DOHH2 (cell line): ENCODE measurements around the gene VPS41.

Experiments
- H3F3A ChIP-seq: fragments of 200-600 bp; sonication (generic), shearing (Covaris generic); 2 replicates; pipeline ENCODE4 v1.6.0; 2016; ENCODE audit warnings: antibody characterized with exemption, mild to moderate bottlenecking; ENCODE audit not compliant: control insufficient read depth, insufficient read depth
- H3K27ac ChIP-seq: fragments of 200-600 bp; sonication (generic); 2 replicates; pipeline ENCODE4 v1.5.1; 2014; ENCODE audit warnings: low read depth, mild to moderate bottlenecking, low read length, moderate library complexity
- H3K27me3 ChIP-seq: fragments of 200-600 bp; sonication (generic); 2 replicates; pipeline ENCODE4 v1.6.1; 2014; ENCODE audit warnings: mild to moderate bottlenecking, low read length, mixed read lengths; ENCODE audit not compliant: control insufficient read depth
- H3K36me3 ChIP-seq: fragments of 200-600 bp; sonication (generic); 2 replicates; pipeline ENCODE4 v1.6.1; 2014; ENCODE audit warnings: mild to moderate bottlenecking, low read length, moderate library complexity, mixed read lengths; ENCODE audit not compliant: control insufficient read depth
- H3K4me1 ChIP-seq: fragments of 200-600 bp; sonication (generic); 2 replicates; pipeline ENCODE4 v1.6.1; 2014; ENCODE audit warnings: mild to moderate bottlenecking, low read length, mixed read lengths; ENCODE audit not compliant: control insufficient read depth
- H3K4me2 ChIP-seq: fragments of 200-600 bp; sonication (generic); 2 replicates; pipeline ENCODE4 v1.6.0; 2014; ENCODE audit warnings: mild to moderate bottlenecking, low read length, moderate library complexity
- H3K4me3 ChIP-seq: fragments of 200-600 bp; sonication (generic); 2 replicates; pipeline ENCODE4 v1.5.1; 2014; ENCODE audit warnings: mild to moderate bottlenecking, low read length, mixed read lengths
- H3K79me2 ChIP-seq: fragments of 200-600 bp; sonication (generic); 2 replicates; pipeline ENCODE4 v1.6.1; 2014; ENCODE audit warnings: mild to moderate bottlenecking, low read length, mixed read lengths; ENCODE audit not compliant: control insufficient read depth
- H3K9me2 ChIP-seq: fragments of 200-600 bp; sonication (generic); replicated peaks from 2 replicates; pipeline ENCODE4 v1.6.1; 2014; ENCODE audit warnings: mild to moderate bottlenecking, low read length, mixed read lengths; ENCODE audit not compliant: control insufficient read depth
- H3K9me3 ChIP-seq: fragments of 200-600 bp; sonication (generic); 2 replicates; pipeline ENCODE4 v1.6.1; 2014; ENCODE audit warnings: antibody characterized with exemption, low read length, mixed read lengths; ENCODE audit not compliant: control insufficient read depth, insufficient read depth
- H4K20me1 ChIP-seq: fragments of 200-600 bp; sonication (generic); 2 replicates; pipeline ENCODE4 v1.6.0; 2014; ENCODE audit warnings: low read depth, mild to moderate bottlenecking, antibody characterized with exemption, low read length, moderate library complexity; ENCODE audit not compliant: control insufficient read depth, insufficient read depth
- CTCF ChIP-seq: fragments of 200-600 bp; sonication (generic); IDR thresholded peaks from one replicate; pipeline ENCODE4 v1.5.1; 2014; ENCODE audit warnings: antibody characterized with exemption, mild to moderate bottlenecking, low read depth, low read length; ENCODE audit not compliant: poor library complexity, severe bottlenecking
- EZH2phosphoT487 ChIP-seq: fragments of 200-600 bp; sonication (generic); IDR thresholded peaks from 2 replicates; pipeline ENCODE4 v1.6.1; 2017; ENCODE audit warnings: borderline replicate concordance, mild to moderate bottlenecking, antibody characterized with exemption, low read length, moderate library complexity, mixed read lengths

The VPS41 gene

GRCh38 chr7:38878694-38879457, 30.1 kb downstream of the VPS41 start:
- Histone ChIP-seq H3K9me2 (no peaks in the 10 kb centered on the region), H3K36me3 (peaks cover 4% of the 10 kb centered on the region; the same call in 1 of the 2 replicates), H3K79me2 (peaks cover 49% of the 10 kb centered on the region), H3F3A (peaks cover 9% of the 10 kb centered on the region), H3K4me3 (peak overlapping the region; percentile 32), H4K20me1 (no peaks in the 10 kb centered on the region), H3K27ac (peak overlapping the region; percentile 12), H3K4me2 (peak overlapping the region; percentile 56), H3K27me3 (no peaks in the 10 kb centered on the region), H3K4me1 (peaks cover 64% of the 10 kb centered on the region), H3K9me3 (no peaks in the 10 kb centered on the region)
- TF ChIP-seq EZH2phosphoT487 (no peak), CTCF (no peak)

- no peaks in the 10 kb centered on the region for H3K9me2 ChIP-seq
- TF ChIP-seq EZH2phosphoT487 = no peak
- TF ChIP-seq CTCF = no peak
- no peaks in the 10 kb centered on the region for H3K9me3 ChIP-seq
- H3F3A ChIP-seq = peaks cover 4% of the 10 kb centered on the region; the same call in 1 of the 2 replicates
- peaks cover 9% of the 10 kb centered on the region for H3K36me3 ChIP-seq
- peaks cover 55% of the 10 kb centered on the region for H3K79me2 ChIP-seq
- no peaks in the 10 kb centered on the region for H4K20me1 ChIP-seq
- H3K4me1 ChIP-seq = peaks cover 80% of the 10 kb centered on the region
- peak overlapping the region; percentile 76 for H3K4me2 ChIP-seq
- H3K27ac ChIP-seq = peak overlapping the region; percentile 48
- H3K4me3 ChIP-seq = peak overlapping the region; percentile 64
- H3K27me3 ChIP-seq = no peaks in the 10 kb centered on the region
Observed at GRCh38 chr7:38873433-38873832, 35.6 kb downstream of the VPS41 start.

DNA sequence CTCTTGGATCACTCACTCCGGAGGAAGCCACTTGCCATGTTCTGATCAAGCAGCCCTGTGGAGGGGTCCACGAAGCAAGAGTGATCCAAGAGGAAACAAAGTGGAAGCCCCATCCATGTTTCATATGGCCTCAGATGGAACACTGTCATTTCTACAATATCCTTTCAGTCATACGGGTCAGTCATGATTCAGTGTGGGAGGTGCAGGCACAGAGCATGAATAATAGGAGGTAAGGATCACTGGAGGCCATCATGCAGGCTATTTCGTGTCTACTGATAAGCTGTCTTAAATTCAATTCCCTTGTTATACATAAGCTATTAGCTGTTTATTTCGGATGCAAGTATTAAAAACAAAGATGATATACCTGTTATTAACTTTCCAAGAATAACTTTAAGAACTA, 36.8 kb downstream of the VPS41 start:
- Histone ChIP-seq H3K9me2 (no peaks in the 10 kb centered on the region), H3K4me3 (peak overlapping the region; percentile 64), H3K36me3 (peaks cover 18% of the 10 kb centered on the region), H3K4me2 (peak overlapping the region; percentile 76), H3K4me1 (peaks cover 71% of the 10 kb centered on the region), H3K9me3 (no peaks in the 10 kb centered on the region), H3K27me3 (no peaks in the 10 kb centered on the region), H3K79me2 (peaks cover 46% of the 10 kb centered on the region), H3K27ac (peak overlapping the region; percentile 48), H3F3A (peaks cover 4% of the 10 kb centered on the region; the same call in 1 of the 2 replicates), H4K20me1 (no peaks in the 10 kb centered on the region)
- TF ChIP-seq CTCF (no peak), EZH2phosphoT487 (no peak)
